ENCODE results near the gene ARHGAP32.

ARHGAP32 gene

DNA sequence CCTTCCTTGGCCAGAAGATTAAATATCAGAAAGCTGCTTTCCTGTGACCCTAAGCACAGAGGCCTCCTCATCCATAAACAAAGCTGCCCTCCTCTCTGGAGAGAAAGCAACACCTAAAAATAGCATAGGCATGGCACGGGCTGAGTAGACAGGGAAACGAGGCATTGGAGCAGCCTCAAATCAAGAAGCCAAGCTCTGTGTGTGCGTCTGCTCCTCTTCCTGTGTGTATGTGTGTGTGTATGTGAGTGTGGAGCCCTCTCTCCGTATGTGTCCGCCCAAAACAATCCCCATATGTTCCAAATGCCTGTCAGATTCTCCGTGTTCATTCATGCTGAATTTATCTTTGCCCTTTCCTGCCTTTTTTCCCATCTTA is 277.0 kb downstream of the ARHGAP32 start:
- TF ChIP-seq, protein P1, sequence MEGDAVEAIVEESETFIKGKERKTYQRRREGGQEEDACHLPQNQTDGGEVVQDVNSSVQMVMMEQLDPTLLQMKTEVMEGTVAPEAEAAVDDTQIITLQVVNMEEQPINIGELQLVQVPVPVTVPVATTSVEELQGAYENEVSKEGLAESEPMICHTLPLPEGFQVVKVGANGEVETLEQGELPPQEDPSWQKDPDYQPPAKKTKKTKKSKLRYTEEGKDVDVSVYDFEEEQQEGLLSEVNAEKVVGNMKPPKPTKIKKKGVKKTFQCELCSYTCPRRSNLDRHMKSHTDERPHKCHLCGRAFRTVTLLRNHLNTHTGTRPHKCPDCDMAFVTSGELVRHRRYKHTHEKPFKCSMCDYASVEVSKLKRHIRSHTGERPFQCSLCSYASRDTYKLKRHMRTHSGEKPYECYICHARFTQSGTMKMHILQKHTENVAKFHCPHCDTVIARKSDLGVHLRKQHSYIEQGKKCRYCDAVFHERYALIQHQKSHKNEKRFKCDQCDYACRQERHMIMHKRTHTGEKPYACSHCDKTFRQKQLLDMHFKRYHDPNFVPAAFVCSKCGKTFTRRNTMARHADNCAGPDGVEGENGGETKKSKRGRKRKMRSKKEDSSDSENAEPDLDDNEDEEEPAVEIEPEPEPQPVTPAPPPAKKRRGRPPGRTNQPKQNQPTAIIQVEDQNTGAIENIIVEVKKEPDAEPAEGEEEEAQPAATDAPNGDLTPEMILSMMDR (IDR thresholded peaks at IDR 0.05; ENCODE audit: low read depth, low read length) = no peak
- no peak for DNase-seq

More for the DNA sequence above, 277.0 kb downstream of the ARHGAP32 start:
- Histone ChIP-seq H3K4me1 (no peaks in the 10 kb centered on the region), H3K27me3 (no peaks in the 10 kb centered on the region), H3K4me3 (ENCODE audit: low read depth, low read length) (no peak overlapping the region), H3K9me3 (no peaks in the 10 kb centered on the region), H3K36me3 (no peaks in the 10 kb centered on the region)

Data from BE2C (cell line).